SKM-1 treated with dmso at 0.1 percent for 144 hours (cell line): ENCODE data around the gene TARS3.

Experiments used
- DNase-seq: peaks from one replicate; lab custom pipeline; 2025; ENCODE audit not compliant: unreplicated experiment; lab: John Stamatoyannopoulos, UW

Gene TARS3

DNA sequence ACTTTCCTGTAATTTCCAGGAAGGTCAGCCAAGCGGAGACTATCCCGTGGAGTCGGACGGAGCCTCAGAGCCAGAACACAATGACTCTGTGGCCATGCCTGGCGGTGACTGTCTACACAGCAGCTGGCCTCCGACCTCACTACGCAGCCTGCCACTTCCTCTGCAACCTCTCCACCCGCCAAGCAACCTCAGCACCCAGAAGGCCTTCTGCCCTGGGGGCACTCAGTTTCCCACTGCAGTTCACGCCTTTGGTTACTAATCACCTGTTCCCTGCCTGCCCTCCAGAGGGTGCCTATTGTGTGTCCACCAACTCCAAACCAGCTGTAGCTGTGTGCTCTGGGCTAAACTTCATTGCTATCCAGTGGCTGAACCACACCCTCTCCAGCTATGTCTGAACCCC, 116.1 kb downstream of the TARS3 start:
- no peak for DNase-seq

DNA sequence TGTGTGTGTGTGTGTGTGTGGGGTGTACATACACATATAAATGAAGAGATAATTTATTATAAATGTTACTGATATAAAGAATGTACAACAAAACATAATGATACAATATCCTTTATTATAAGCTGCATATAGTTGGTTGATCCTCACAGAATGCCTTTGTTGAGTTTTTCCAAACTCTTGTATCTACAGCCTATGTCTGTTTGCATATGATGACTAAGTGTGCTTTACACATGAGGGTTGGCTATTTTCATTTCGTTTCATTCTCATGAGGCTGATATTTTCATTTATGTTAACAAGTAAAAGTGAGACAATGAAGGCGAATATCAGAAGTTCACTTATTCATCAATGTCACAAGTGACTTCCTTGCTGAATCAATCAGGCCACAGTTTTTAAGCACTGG, 117.2 kb downstream of the TARS3 start:
- DNase-seq, result no peak

DNA sequence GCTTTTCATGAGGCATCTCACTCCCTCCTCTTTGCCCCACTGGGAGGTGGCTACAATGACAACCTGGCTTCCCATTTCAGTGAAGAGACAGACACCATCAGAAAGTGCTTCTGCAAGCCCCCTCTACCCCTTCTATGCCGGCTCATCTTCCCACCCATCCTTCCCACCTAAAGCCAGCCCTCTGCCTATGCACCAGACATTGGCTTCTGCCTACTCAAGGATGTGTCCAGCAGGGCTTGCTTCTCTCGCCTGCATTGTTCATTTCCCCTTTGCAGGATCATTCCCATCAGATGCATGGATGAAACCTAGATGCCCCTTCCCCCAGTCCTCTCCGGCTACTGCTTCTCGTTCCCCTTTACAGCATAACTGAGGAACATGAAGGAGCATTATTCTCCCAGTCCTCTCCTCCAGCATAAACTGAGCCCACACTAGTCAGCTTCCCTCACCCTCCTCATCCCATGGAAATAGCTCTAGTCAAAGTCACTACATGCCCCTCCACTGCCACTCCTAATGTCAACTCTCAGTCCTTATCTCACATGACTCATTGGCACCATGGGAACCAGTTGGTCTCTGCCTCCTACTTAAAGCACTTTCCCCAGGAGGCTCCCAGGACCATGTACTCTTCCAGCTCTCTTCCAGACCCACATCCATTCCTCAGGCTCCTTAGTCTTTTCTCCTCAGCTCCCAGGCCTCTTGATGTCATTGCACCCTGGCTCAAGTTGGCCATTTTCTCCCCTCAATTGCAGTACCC, 120.0 kb downstream of the TARS3 start:
- DNase-seq, result no peak
